Stimulated activated CD8-positive, alpha-beta memory T cell treated with anti-CD3 and anti-CD28 coated beads, Interleukin-4, amount 100 ng/mL, for 4 hours (primary cell): ENCODE results near the gene ZC3H12D.
"Not testable (repeated sequence)": the region's sequence is repeated elsewhere in the genome, so short reads cannot be mapped to it uniquely, and the experiment has no call there.

ENCODE experiments used
- DNase-seq, 2 donors: peaks; one replicate each; pipeline ENCODE4 v3.0.0-alpha.2; 2020; ENCODE audit warnings: low read depth in 2 of 2, low spot score in 1 of 2

The ZC3H12D gene

GRCh38 chr6:149483849-149484655 is 762 bp downstream of the ZC3H12D start:
- no peak for DNase-seq

GRCh38 chr6:149483334-149483725 is 1.5 kb downstream of the ZC3H12D start:
- DNase-seq = no peak

GRCh38 chr6:149482545-149483333 is 2.1 kb downstream of the ZC3H12D start:
- no peak for DNase-seq

DNA sequence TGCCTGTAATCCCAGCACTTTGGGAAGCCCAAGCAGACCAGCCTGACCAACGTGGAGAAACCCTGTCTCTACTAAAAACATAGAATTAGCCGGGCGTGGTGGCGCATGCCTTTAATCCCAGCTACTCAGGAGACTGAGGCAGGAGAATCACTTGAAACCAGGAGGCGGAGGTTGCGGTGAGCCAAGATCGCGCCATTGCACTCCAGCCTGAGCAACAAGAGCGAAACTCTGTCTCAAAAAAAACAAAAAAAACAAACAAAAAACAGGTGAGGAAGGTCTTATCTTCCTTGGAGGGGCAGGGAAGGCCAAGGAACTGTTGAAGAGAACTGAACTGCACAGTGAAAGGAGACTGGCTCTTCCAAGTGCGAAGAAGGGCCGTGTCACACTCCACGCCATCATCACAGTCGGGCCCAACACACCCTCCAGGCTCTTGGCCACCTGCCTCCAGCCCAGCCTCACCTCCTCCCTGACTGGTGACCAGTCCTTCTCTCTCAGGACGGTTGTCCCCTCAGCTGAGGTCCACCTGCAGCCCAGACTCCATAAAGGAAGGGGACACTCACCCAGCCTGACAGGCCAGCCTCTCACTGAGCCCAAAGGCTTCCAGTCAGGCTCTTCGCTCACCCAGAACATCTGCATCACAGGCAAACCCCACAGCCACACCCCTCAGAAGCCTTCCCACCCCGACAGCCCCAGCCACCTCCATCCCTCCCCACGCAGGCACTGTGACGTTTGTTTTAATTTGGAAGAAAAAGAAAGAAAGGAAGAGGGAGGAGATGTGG is 4.1 kb downstream of the ZC3H12D start:
- no peak for DNase-seq

GRCh38 chr6:149478631-149479314 is 6.0 kb downstream of the ZC3H12D start:
- DNase-seq = no peak

GRCh38 chr6:149477544-149477943 is 7.3 kb downstream of the ZC3H12D start:
- no peak for DNase-seq

DNA sequence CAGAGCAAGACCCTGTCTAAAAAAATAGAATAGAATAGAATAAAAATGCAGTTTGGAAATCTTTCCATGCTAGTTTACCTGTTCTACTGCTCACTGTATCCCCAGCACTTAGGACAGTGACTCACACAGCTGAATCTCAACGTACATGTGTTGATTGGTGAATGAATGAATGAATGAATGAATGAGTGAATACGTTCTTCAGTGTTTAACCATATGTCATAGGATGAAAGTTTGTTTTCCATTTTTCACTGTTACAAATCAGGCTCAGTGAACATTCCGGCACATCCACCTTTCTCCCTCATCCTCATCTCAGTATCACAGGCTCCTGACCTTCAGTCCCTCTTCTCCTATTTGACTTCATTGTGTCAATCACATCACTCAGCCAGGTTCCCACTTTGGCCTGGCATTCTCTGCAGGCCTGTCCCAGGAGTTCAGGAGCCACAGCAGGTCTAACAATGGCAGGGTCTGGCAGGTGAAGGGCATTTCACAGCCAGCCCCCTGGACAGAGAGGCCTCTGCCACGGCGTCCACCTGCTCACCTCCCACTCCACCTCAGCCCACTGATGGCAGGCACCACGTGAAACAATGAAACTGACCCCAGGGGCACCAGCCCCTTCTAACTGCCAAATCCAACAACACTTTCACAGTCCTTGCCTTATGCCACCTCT is 7.9 kb downstream of the ZC3H12D start:
- no peak for DNase-seq

DNA sequence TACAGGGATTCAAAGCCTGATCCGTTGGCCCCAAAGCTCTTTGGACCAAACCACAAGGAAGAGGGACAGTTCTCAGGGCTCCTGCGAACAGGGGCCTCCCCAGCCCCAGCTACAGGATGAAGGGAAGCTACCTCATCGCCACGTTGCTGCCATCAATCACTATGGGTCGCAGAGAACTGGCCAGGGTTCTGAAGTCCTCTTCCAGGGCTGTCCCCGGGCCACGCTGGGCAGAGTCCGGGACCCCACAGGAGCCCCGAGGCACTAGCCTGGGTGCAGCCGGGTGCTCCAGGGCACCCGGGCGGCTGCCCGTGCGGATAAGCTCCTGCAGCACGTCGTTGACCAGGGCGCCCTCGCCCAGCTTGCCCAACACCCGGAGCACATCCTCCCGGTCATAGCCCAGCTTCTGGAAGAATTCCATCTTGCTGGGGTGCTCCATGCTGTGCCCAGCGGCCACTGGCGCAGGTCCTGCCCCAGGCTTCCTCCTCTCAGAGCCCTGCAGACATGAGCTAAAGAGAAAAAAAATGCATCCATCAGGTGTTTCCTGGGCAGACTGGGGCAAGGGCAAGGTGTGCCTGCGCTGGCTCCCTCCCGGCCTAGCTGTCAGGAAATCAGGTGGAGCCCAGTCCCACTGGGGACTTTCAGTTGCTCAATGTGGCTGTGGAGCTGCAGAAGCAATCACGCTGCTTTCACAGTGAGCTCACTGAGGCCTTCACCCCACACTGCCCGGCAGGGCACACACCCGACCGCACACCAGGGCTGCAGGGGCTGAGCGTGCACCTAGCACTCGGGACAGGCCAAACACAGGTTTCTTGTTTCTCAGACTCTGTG is 10.5 kb downstream of the ZC3H12D start:
- DNase-seq = no peak

DNA sequence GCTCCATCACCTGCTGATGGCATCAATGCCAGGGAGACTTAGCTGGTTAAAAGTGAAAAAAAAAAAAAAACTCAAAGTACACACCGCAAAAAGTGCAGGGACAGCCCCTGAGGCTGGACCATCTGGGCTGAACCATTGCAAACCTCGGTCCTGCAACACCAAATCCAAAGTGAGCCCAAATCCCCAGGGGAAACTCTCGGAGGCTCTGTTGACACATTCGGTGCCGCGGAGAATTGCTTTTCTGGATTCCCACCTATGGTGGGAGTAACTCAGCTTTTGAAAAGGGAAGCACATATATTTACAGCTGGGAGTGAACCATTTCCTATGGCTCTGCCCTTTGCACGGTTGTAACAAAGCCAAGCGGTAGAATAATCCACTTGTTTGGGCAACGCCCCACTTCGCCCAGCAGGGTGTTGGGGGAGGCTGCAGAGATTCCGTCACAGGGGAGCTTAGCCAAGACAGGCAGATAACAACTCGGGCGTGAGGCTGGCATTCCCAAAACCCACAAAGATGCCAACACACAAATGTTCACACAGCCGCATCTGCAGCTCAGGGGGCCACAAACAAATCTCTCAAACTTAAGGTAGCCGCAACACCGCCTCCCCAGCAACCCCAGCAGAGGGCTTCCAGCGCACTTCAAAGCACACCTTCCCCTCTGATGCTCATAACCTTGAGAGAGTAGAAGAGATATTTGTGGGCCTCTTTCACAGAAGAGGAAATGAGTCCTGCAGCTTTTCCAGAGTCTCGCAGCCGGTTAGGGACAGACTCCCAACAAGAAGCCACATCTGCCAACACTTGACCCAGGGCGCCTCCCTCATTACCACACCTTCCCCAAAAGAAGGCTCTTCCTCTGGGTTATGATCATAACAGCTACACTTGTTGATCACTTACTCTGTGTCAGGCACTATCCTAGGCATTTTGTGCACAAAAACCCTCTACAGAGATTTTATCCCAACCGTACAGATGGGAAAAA is 11.4 kb downstream of the ZC3H12D start:
- DNase-seq = no peak

GRCh38 chr6:149472241-149472640 is 12.6 kb downstream of the ZC3H12D start:
- DNase-seq = no peak

GRCh38 chr6:149471801-149472200 is 13.0 kb downstream of the ZC3H12D start:
- no peak for DNase-seq

GRCh38 chr6:149470948-149471347 is 13.9 kb downstream of the ZC3H12D start:
- DNase-seq = no peak

DNA sequence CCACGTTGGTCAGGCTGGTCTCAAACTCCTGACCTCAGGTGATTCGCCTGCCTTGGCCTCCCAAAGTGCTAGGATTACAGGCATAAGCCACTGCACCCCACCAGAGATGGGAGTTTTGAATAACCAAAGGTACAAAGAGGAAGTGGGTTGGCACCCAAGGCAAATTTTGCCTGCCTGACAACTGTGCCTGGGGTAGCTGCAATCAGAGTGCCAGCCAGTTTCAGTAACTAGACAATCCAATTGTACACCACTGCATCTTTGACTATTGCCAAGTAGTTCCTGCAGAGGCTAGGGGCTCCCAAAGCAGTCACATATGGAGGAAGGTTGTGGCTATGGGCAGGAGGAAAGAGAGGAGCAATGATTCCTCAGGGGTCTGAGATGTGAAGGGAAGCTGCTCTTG is 16.6 kb downstream of the ZC3H12D start:
- DNase-seq = no peak

DNA sequence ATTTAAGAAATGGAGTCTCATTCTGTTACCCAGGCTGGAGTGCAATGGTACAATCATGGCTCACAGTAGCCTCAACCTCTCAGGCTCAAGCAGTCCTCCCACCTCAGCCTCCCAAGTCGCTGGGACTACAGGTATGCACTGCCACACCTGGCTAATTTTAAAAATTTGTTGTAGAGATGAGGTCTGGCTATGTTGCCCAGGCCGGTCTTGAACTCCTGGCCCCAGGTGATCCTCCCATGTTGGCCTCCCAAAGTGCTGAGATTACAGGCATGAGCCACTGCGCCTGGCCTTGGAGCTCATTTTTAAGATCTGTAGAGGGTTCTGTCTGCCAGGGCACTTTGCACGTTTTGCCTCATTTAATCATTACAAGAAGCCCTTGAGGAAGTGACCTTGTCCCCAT is 17.5 kb downstream of the ZC3H12D start:
- DNase-seq = no peak

DNA sequence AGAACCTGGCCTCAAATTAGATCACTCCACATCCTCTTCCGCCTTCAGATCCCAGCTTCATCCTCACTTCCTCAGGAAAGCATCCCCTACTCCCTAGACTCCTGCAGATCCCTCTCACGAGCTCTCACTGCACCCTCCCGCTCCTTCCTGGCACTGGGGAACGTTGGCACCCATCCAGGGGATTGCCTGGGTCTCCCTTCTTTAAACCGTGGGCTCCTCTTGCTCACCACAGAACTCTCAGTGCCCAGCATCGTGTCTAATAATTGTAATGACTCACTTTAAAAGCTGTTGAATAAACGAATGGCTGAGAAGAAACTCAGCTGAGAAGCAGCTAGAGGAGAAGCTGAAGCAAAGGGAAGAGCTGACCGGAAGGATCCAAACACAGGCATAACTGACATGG is 20.4 kb downstream of the ZC3H12D start:
- no peak for DNase-seq

- no peak for DNase-seq
Observed at GRCh38 chr6:149463781-149464180, 21.0 kb downstream of the ZC3H12D start.

- DNase-seq = not testable (repeated sequence)
Observed at GRCh38 chr6:149462712-149463111, 22.1 kb downstream of the ZC3H12D start.

- DNase-seq = no peak
Observed at GRCh38 chr6:149461670-149462069, 23.1 kb downstream of the ZC3H12D start.

- DNase-seq = not testable (repeated sequence)
Observed at GRCh38 chr6:149460249-149460648, 24.6 kb downstream of the ZC3H12D start.
